NB4 (cell line): ENCODE measurements around the gene ANKRD33B.

Experiments used
- DNase-seq: peaks from one replicate; pipeline ENCODE4 v3.0.0; 2010; ENCODE audit warnings: low read depth
- H3K4me3 ChIP-seq: one replicate; pipeline ENCODE4 v1.5.1; 2011; ENCODE audit warnings: mild to moderate bottlenecking, low read depth, low read length, moderate library complexity
- CTCF ChIP-seq: IDR thresholded peaks from one replicate; pipeline ENCODE4 v1.5.1; 2012; ENCODE audit warnings: low read depth, low read length
- MAX ChIP-seq: IDR thresholded peaks from 2 replicates; pipeline ENCODE4 v1.6.1; 2011; ENCODE audit warnings: low read depth, low read length
- MYC ChIP-seq: IDR thresholded peaks from 2 replicates; pipeline ENCODE4 v1.6.1; 2011; ENCODE audit warnings: low read depth, low read length
- POLR2A ChIP-seq: IDR thresholded peaks from 2 replicates; pipeline ENCODE4 v1.6.1; 2011; ENCODE audit warnings: mild to moderate bottlenecking; ENCODE audit not compliant: insufficient read length; ENCODE audit errors: extremely low read depth

The ANKRD33B gene

GRCh38 chr5:10551782-10552138 lies 12.1 kb upstream of the ANKRD33B start:
- no peak for DNase-seq
- TF ChIP-seq POLR2A (no peak), MAX (no peak), CTCF (no peak), MYC (no peak)
- H3K4me3 ChIP-seq: no peak overlapping the region

- TF ChIP-seq POLR2A (no peak), MAX (no peak), MYC (no peak), CTCF (no peak)
- no peak overlapping the region for H3K4me3 ChIP-seq
- no peak for DNase-seq
Measured at GRCh38 chr5:10552183-10553143, 11.4 kb upstream of the ANKRD33B start.

GRCh38 chr5:10553476-10553875 lies 10.4 kb upstream of the ANKRD33B start:
- no peak overlapping the region for H3K4me3 ChIP-seq
- TF ChIP-seq POLR2A (no peak), CTCF (no peak), MYC (no peak), MAX (no peak)
- no peak for DNase-seq

- no peak overlapping the region for H3K4me3 ChIP-seq
- TF ChIP-seq POLR2A: no peak
- no peak for TF ChIP-seq MYC
- TF ChIP-seq CTCF: no peak
- no peak for TF ChIP-seq MAX
- DNase-seq: no peak
Measured at GRCh38 chr5:10555277-10555684, 8.6 kb upstream of the ANKRD33B start.

- no peak for DNase-seq
- TF ChIP-seq MAX (no peak), MYC (no peak), CTCF (no peak), POLR2A (no peak)
- no peak overlapping the region for H3K4me3 ChIP-seq
Measured at GRCh38 chr5:10556289-10556807, 7.5 kb upstream of the ANKRD33B start.
